ENCODE measurements around the gene CYTH1. TPM values are rescaled to one million over a fixed set of nuclear protein-coding genes. Genes with fewer than 3 reads are reported as not detected.

The CYTH1 gene
- total RNA-seq, 1 donor from 2014 or later, result 28.9 TPM

GRCh38 chr17:78817123-78817522 is 35.0 kb upstream of the CYTH1 start:
- no peak overlapping the region for H3K27ac ChIP-seq (replicated peaks)
- DNase-seq, result no peak
- peaks cover 30% of the 10 kb centered on the region for H3K4me1 ChIP-seq
- intact Hi-C loops (cut with micrococcal nuclease), result no loop called here
- no peaks in the 10 kb centered on the region for H3K9me3 ChIP-seq (replicated peaks)
- no peak overlapping the region for H3K4me3 ChIP-seq
- TF ChIP-seq, protein P1, sequence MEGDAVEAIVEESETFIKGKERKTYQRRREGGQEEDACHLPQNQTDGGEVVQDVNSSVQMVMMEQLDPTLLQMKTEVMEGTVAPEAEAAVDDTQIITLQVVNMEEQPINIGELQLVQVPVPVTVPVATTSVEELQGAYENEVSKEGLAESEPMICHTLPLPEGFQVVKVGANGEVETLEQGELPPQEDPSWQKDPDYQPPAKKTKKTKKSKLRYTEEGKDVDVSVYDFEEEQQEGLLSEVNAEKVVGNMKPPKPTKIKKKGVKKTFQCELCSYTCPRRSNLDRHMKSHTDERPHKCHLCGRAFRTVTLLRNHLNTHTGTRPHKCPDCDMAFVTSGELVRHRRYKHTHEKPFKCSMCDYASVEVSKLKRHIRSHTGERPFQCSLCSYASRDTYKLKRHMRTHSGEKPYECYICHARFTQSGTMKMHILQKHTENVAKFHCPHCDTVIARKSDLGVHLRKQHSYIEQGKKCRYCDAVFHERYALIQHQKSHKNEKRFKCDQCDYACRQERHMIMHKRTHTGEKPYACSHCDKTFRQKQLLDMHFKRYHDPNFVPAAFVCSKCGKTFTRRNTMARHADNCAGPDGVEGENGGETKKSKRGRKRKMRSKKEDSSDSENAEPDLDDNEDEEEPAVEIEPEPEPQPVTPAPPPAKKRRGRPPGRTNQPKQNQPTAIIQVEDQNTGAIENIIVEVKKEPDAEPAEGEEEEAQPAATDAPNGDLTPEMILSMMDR (IDR thresholded peaks at IDR 0.05; ENCODE audit: borderline replicate concordance), result no peak
- H3K36me3 ChIP-seq, result peaks cover 100% of the 10 kb centered on the region
- H3K27me3 ChIP-seq (ENCODE audit: low read depth), result no peaks in the 10 kb centered on the region

GRCh38 chr17:78815696-78816095 is 33.6 kb upstream of the CYTH1 start:
- Histone ChIP-seq H3K4me3 (no peak overlapping the region), H3K4me1 (peaks cover 30% of the 10 kb centered on the region), H3K27ac (replicated peaks) (no peak overlapping the region), H3K36me3 (peaks cover 100% of the 10 kb centered on the region), H3K9me3 (replicated peaks) (no peaks in the 10 kb centered on the region), H3K27me3 (ENCODE audit: low read depth) (no peaks in the 10 kb centered on the region)
- intact Hi-C loops (cut with micrococcal nuclease), result no loop called here
- TF ChIP-seq, protein P1 (IDR thresholded peaks at IDR 0.05; ENCODE audit: borderline replicate concordance), result no peak
- no peak for DNase-seq

GRCh38 chr17:78812855-78813254 is 30.8 kb upstream of the CYTH1 start:
- peak overlapping the region; percentile 52 for H3K27ac ChIP-seq (replicated peaks)
- H3K4me1 ChIP-seq, result peaks cover 16% of the 10 kb centered on the region
- H3K36me3 ChIP-seq, result peaks cover 100% of the 10 kb centered on the region
- no peak overlapping the region for H3K4me3 ChIP-seq
- intact Hi-C loops (cut with micrococcal nuclease), result no loop called here
- TF ChIP-seq, protein P1 (IDR thresholded peaks at IDR 0.05; ENCODE audit: borderline replicate concordance), result no peak
- H3K9me3 ChIP-seq (replicated peaks), result no peaks in the 10 kb centered on the region
- H3K27me3 ChIP-seq (ENCODE audit: low read depth), result no peaks in the 10 kb centered on the region
- no peak for DNase-seq

DNA sequence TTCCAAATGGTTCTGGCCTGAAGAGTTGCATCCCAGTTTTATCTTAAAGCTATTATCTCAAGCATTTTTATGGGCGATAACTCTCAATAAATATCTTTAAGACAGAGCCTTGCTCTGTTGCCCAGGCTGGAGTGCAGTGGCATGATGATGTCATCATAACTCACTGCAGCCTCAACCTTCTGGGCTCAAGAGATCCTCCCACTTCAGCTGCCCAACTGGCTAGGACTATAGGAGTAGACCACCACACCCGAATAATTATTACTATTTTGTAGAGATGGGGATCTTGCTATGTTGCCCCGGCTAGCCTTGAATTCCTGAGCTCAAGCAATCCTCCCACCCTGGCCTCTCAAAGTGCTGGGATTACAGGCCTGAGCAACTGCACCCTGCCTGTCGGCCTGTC is 26.1 kb upstream of the CYTH1 start:
- no peak overlapping the region for H3K27ac ChIP-seq (replicated peaks)
- no peaks in the 10 kb centered on the region for H3K27me3 ChIP-seq (ENCODE audit: low read depth)
- H3K9me3 ChIP-seq (replicated peaks), result no peaks in the 10 kb centered on the region
- no peak for DNase-seq
- H3K4me1 ChIP-seq, result peaks cover 29% of the 10 kb centered on the region
- peaks cover 94% of the 10 kb centered on the region for H3K36me3 ChIP-seq
- TF ChIP-seq, protein P1 (IDR thresholded peaks at IDR 0.05; ENCODE audit: borderline replicate concordance), result no peak
- H3K4me3 ChIP-seq, result no peak overlapping the region
- intact Hi-C loops (cut with micrococcal nuclease), result no loop called here

GRCh38 chr17:78806451-78806850 is 24.4 kb upstream of the CYTH1 start:
- H3K4me1 ChIP-seq, result peaks cover 24% of the 10 kb centered on the region
- H3K36me3 ChIP-seq, result peaks cover 92% of the 10 kb centered on the region
- no peak overlapping the region for H3K27ac ChIP-seq (replicated peaks)
- TF ChIP-seq, protein P1 (IDR thresholded peaks at IDR 0.05; ENCODE audit: borderline replicate concordance), result no peak
- H3K9me3 ChIP-seq (replicated peaks), result no peaks in the 10 kb centered on the region
- intact Hi-C loops (cut with micrococcal nuclease), result no loop called here
- no peaks in the 10 kb centered on the region for H3K27me3 ChIP-seq (ENCODE audit: low read depth)
- no peak for DNase-seq
- H3K4me3 ChIP-seq, result no peak overlapping the region

DNA sequence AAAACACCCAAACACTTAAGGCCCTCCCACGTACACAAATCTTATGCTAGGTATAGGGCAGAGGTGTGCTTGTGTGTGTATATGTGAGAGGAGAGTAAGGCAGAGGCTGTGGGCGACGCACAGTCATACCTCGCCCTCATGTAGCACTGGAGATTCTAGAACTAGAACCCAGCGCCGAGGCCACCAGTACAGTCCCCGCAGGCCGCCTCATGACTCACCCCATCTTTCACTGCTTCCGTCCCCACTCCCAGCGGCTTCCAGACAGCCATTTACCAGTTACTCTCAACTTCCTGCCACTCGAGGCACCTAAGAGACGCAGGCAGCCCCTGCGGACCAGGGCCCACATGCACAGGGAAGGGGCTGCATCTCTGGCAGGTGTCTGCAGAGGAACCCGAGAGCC is 23.2 kb upstream of the CYTH1 start:
- Histone ChIP-seq H3K9me3 (replicated peaks) (no peaks in the 10 kb centered on the region), H3K27me3 (ENCODE audit: low read depth) (no peaks in the 10 kb centered on the region), H3K4me1 (peaks cover 24% of the 10 kb centered on the region), H3K4me3 (no peak overlapping the region), H3K36me3 (peaks cover 86% of the 10 kb centered on the region), H3K27ac (replicated peaks) (peak overlapping the region; percentile 73)
- DNase-seq, result no peak
- intact Hi-C loops (cut with micrococcal nuclease), result no loop called here
- TF ChIP-seq, protein P1 (IDR thresholded peaks at IDR 0.05; ENCODE audit: borderline replicate concordance), result no peak

Data from left ventricle myocardium inferior (tissue), 1 donor.